Measurements from ENCODE around the gene AGO3.
"Not testable (repeated sequence)": the region's sequence is repeated elsewhere in the genome, so short reads cannot be mapped to it uniquely, and the experiment has no call there.

The AGO3 gene

GRCh38 chr1:35930593-35931445, at the start of gene AGO3:
Gene AGO3 (plus strand): TSS chr1:35931105. CDS start chr1:35931427, 322 bp downstream.
- DNase-seq = peak; percentile 90

GRCh38 chr1:35881850-35882273, 49.0 kb upstream of the AGO3 start:
- no peak for DNase-seq

GRCh38 chr1:35882586-35882944, 48.3 kb upstream of the AGO3 start:
- no peak for DNase-seq

- peak; percentile 98 for DNase-seq
These were observed 47.8 kb upstream of the AGO3 start, which contains the start of gene AGO1 for GRCh38 chr1:35882945-35883634. Gene AGO1 (plus strand): TSS chr1:35883209. CDS start chr1:35883422, 213 bp downstream.

- DNase-seq = peak; percentile 65
These were observed 47.2 kb upstream of the AGO3 start for GRCh38 chr1:35883635-35884101.

- DNase-seq = no peak
These were observed 46.0 kb upstream of the AGO3 start for GRCh38 chr1:35884934-35885333.

GRCh38 chr1:35885961-35886558, 44.8 kb upstream of the AGO3 start:
- no peak for DNase-seq

- DNase-seq = no peak
These were observed 44.1 kb upstream of the AGO3 start for GRCh38 chr1:35886577-35887431.

GRCh38 chr1:35887508-35887907, 43.4 kb upstream of the AGO3 start:
- DNase-seq = no peak

- DNase-seq = no peak
These were observed 42.6 kb upstream of the AGO3 start for GRCh38 chr1:35888255-35888654.

GRCh38 chr1:35888981-35889380, 41.9 kb upstream of the AGO3 start:
- not testable (repeated sequence) for DNase-seq

GRCh38 chr1:35893051-35893879, 37.6 kb upstream of the AGO3 start:
- DNase-seq = no peak

GRCh38 chr1:35894183-35894582, 36.7 kb upstream of the AGO3 start:
- no peak for DNase-seq

GRCh38 chr1:35894656-35895055, 36.2 kb upstream of the AGO3 start:
- DNase-seq = no peak

GRCh38 chr1:35899941-35900340, 31.0 kb upstream of the AGO3 start:
- DNase-seq = no peak

GRCh38 chr1:35901235-35901634, 29.7 kb upstream of the AGO3 start:
- no peak for DNase-seq

GRCh38 chr1:35902671-35903070, 28.2 kb upstream of the AGO3 start:
- no peak for DNase-seq

GRCh38 chr1:35914717-35915116, 16.2 kb upstream of the AGO3 start:
- DNase-seq = no peak

GRCh38 chr1:35915693-35916092, 15.2 kb upstream of the AGO3 start:
- DNase-seq = no peak

- no peak for DNase-seq
These were observed 7.1 kb upstream of the AGO3 start for GRCh38 chr1:35923791-35924221.

GRCh38 chr1:35924838-35925237, 6.1 kb upstream of the AGO3 start:
- no peak for DNase-seq

GRCh38 chr1:35925741-35926140, 5.2 kb upstream of the AGO3 start:
- no peak for DNase-seq

All from stimulated activated CD8-positive, alpha-beta memory T cell treated with anti-CD3 and anti-CD28 coated beads, Interleukin-4, amount 100 ng/mL, for 48 hours (primary cell).